Measurements from ENCODE around the gene BCAS1. TPM values are rescaled to one million over a fixed set of nuclear protein-coding genes. Genes with fewer than 3 reads are reported as not detected.

The BCAS1 gene
- total RNA-seq, 1 donor from 2014 or later: 0.04 TPM

DNA sequence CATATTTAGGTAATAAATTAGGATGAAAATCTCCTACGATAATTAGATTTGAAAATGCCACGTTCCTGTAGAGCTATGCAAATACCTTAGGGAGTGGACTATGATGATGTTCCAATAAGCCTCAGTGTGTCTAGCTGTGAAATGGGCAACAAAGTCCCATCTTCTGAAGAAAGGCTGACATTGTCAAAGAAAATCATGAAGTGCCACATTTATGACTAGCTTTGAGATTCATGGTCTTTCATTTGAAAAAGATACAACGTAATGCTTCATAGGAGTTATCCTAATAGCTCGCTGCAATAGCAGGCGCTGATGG, 23.8 kb upstream of the BCAS1 start:
- no peak for DNase-seq (ENCODE audit: low read depth)
- no peak overlapping the region for H3K4me3 ChIP-seq (ENCODE audit: low read depth, low read length)
- peaks cover 2% of the 10 kb centered on the region for H3K27me3 ChIP-seq (ENCODE audit: control insufficient read depth, insufficient read depth, low read length)
- H3K36me3 ChIP-seq (ENCODE audit: control insufficient read depth, insufficient read depth, low read length): no peaks in the 10 kb centered on the region
- TF ChIP-seq, protein P1, sequence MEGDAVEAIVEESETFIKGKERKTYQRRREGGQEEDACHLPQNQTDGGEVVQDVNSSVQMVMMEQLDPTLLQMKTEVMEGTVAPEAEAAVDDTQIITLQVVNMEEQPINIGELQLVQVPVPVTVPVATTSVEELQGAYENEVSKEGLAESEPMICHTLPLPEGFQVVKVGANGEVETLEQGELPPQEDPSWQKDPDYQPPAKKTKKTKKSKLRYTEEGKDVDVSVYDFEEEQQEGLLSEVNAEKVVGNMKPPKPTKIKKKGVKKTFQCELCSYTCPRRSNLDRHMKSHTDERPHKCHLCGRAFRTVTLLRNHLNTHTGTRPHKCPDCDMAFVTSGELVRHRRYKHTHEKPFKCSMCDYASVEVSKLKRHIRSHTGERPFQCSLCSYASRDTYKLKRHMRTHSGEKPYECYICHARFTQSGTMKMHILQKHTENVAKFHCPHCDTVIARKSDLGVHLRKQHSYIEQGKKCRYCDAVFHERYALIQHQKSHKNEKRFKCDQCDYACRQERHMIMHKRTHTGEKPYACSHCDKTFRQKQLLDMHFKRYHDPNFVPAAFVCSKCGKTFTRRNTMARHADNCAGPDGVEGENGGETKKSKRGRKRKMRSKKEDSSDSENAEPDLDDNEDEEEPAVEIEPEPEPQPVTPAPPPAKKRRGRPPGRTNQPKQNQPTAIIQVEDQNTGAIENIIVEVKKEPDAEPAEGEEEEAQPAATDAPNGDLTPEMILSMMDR (IDR thresholded peaks at IDR 0.05; ENCODE audit: insufficient read depth, low read length, poor library complexity, severe bottlenecking): no peak

DNA sequence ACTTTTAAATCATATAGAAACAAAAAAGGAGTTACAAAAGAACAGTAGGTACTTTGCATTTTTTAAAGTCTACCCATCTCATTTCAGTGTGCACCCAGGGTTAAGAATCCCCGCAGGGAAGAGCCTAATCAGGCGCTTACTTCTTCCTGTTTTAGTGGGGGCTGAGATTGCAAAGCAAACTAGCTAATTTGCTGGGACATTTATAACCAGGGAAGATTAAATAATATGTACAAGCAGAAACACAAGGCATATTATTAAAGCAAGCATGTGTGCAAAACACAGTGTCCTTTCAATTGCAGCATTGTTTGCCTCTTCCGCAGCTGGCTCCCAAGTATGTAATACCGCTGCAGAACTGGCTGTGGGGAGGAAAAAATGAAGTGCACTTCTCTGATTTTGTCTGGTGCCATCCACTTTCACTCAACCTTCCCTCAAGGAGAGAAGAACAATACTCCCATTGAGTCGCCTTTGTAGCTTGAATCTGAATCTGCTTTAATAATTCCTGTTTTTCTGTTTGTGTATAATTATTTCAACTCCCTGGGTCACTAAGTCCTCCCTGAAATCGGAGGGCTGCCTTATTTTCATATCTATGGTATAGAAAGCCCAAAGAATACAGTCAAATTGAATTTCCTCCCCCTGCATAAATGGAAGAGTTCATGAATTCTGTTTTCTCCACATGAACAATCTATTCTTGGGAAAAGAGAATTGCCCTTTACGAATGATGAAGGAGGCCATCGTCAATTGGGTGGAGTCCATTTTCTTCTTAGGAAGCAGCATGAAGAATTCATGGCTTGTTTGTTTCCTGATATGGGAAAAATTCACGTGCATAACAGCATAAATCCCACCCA, 23.3 kb upstream of the BCAS1 start:
- no peaks in the 10 kb centered on the region for H3K36me3 ChIP-seq (ENCODE audit: control insufficient read depth, insufficient read depth, low read length)
- H3K4me3 ChIP-seq (ENCODE audit: low read depth, low read length): no peak overlapping the region
- TF ChIP-seq, protein P1 (IDR thresholded peaks at IDR 0.05; ENCODE audit: insufficient read depth, low read length, poor library complexity, severe bottlenecking): no peak
- no peak for DNase-seq (ENCODE audit: low read depth)
- H3K27me3 ChIP-seq (ENCODE audit: control insufficient read depth, insufficient read depth, low read length): peaks cover 2% of the 10 kb centered on the region

DNA sequence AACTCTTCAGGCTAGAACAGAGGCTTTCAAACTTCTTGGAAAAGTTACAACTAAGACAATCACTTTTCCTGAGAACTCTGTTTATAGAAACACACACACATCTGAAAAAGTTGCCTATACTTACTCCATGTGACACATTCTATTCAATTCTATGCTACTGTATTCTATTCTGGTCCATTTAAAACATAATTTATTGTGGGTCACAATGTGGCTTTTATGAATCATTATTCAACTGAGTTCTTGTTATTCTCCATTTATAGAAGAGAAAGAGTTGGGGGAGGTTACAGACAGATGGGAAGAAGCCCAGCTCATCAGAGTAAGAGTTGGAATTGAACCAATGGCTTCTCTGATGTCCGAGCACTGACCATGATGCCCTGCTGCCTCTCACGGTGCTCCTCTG, 21.6 kb upstream of the BCAS1 start:
- no peak for DNase-seq (ENCODE audit: low read depth)
- Histone ChIP-seq H3K27me3 (ENCODE audit: control insufficient read depth, insufficient read depth, low read length) (peaks cover 2% of the 10 kb centered on the region), H3K4me3 (ENCODE audit: low read depth, low read length) (no peak overlapping the region), H3K36me3 (ENCODE audit: control insufficient read depth, insufficient read depth, low read length) (no peaks in the 10 kb centered on the region)
- TF ChIP-seq, protein P1 (IDR thresholded peaks at IDR 0.05; ENCODE audit: insufficient read depth, low read length, poor library complexity, severe bottlenecking): no peak

DNA sequence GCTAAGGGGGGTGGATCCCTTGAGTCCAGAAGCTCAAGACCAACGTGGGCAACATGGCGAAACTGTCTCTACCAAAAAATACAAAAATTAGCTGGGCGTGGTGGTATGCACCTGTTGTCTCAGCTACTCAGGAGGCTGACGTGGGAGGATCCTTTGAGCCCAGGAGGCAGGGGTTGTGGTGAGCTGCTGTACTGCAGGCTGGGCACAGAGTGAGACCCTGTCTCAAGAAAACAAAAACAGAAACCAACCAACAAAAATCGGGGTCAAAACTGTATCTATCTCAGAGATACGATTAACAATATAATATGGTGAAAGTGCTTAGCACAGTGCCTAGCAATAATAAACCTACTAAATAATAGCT, 20.7 kb upstream of the BCAS1 start:
- H3K4me3 ChIP-seq (ENCODE audit: low read depth, low read length): no peak overlapping the region
- no peaks in the 10 kb centered on the region for H3K36me3 ChIP-seq (ENCODE audit: control insufficient read depth, insufficient read depth, low read length)
- no peak for DNase-seq (ENCODE audit: low read depth)
- H3K27me3 ChIP-seq (ENCODE audit: control insufficient read depth, insufficient read depth, low read length): peaks cover 2% of the 10 kb centered on the region
- TF ChIP-seq, protein P1 (IDR thresholded peaks at IDR 0.05; ENCODE audit: insufficient read depth, low read length, poor library complexity, severe bottlenecking): no peak

DNA sequence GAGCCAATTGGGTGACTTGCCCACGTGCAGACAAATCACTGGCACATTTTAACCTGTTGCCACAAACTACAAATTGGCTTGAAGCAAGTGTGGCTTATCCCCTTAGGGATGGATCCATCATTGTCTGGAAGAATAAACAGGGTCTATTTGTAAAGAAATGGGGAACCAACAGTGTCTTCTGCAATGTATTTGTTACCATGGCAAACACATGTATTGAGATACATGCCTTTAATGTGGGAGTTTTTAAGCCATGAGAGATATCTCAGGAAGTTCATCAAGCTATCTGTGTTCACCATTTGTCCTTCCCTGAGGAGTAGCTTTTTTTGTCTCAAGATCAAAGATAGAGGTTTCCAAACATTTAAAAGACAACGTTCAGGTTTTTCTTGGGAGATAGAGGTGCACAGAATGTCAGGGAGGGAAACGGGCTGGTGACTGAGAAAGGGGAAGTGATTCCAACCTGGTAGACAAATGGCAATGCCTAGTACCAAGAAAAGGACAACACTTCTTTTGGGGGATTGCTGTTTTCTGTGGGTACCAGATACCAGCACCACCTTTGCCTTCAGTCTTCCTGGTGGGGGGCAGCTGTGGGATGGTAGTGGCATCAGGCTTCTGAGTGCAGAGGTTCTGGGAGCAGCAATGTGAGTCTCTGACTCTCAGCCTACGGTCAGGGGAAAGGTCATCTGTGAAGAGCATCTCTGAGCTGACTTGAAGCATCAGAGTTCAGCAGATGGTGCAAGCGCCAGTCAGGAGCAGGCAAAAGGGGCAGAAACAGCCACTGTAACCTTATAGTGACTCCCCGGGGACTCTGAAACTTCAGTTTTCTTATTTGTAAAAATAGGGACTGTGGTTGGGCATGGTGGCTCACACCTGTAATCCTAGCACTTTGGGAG, 20.1 kb upstream of the BCAS1 start:
- H3K27me3 ChIP-seq (ENCODE audit: control insufficient read depth, insufficient read depth, low read length): peaks cover 2% of the 10 kb centered on the region
- DNase-seq (ENCODE audit: low read depth): no peak
- H3K4me3 ChIP-seq (ENCODE audit: low read depth, low read length): no peak overlapping the region
- H3K36me3 ChIP-seq (ENCODE audit: control insufficient read depth, insufficient read depth, low read length): no peaks in the 10 kb centered on the region
- TF ChIP-seq, protein P1 (IDR thresholded peaks at IDR 0.05; ENCODE audit: insufficient read depth, low read length, poor library complexity, severe bottlenecking): no peak

All from kidney epithelial cell (primary cell).